ENCODE results near the gene GGACT.
A peak's percentile ranks its signal among the peaks of the same experiment; 100 is the strongest.
"Not testable (repeated sequence)": the region's sequence is repeated elsewhere in the genome, so short reads cannot be mapped to it uniquely, and the experiment has no call there.

Gene GGACT

DNA sequence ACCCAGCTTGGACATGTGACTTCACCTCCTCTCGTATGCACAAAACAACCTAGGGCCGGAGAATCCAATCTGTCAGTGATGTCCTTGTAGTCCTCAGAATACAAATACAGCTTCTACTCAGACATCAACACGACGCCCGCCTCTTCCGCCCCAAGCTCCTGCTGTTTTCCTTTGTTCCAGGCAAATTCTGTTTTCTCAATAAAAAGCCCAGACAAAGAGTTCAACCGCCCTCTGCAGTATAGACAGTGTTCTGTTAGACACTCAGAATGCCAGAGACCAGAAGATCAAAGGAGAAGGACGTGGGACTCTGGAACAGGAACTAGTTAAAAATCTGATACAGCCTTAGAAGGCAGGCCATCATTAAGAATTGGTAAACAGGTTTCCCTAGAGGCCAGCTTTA, 42.0 kb upstream of the GGACT start:
- TF ChIP-seq CTCF (IDR thresholded peaks at IDR 0.05; ENCODE audit: insufficient read depth, missing control alignments) = no peak
- FAIRE-seq = no peak
- DNase-seq (ENCODE audit: insufficient read length, low spot score) = no peak

DNA sequence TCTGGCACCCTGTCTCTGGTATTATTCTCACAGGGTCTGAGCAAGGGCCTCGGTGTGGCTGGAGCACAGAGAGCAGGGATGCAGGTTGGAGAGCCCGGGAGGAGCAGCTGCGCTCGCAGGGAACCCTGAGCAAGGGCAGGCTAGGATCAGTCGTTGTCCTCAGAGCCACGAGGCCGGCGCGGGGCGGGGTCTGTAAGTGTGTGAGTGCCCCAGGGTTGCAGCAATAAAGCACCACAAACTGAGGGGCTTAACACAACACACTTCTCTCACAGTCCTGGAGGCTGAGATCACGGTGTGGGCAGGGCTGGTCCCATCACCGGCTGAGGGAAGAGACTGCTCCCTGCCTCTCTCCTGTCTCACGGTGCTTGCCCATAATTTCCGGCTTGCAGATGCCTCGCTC, 38.5 kb upstream of the GGACT start:
- no peak for TF ChIP-seq CTCF (IDR thresholded peaks at IDR 0.05; ENCODE audit: insufficient read depth, missing control alignments)
- DNase-seq (ENCODE audit: insufficient read length, low spot score) (no peak), FAIRE-seq (no peak)

GRCh38 chr13:100625447-100625846, 36.9 kb upstream of the GGACT start:
- TF ChIP-seq CTCF (IDR thresholded peaks at IDR 0.05; ENCODE audit: insufficient read depth, missing control alignments) = no peak
- FAIRE-seq (no peak), DNase-seq (ENCODE audit: insufficient read length, low spot score) (no peak)

- DNase-seq (ENCODE audit: insufficient read length, low spot score) = peak; percentile 51
- TF ChIP-seq CTCF (IDR thresholded peaks at IDR 0.05; ENCODE audit: insufficient read depth, missing control alignments) = no peak
- peak; percentile 96 for FAIRE-seq
These were observed 32.2 kb upstream of the GGACT start for GRCh38 chr13:100620792-100621191.

DNA sequence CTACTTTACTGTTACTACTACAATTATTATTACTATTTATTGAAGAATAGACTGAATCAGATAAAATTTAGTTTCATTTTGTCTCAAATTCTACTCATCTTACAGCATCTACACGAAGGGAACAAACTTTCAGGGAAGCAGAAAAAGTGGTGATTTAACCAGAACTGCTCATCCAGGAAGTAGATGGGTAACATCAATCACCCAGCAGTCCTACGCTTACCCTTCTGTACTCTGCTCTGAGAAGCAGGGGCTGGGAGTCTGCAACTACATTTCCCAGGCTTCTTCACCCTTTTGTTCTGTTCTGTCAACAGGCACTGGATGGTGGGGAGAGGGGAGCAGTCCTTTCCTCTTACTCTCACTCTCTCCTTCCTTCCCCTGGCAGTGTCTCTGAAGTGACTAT, 31.4 kb upstream of the GGACT start:
- FAIRE-seq (no peak), DNase-seq (ENCODE audit: insufficient read length, low spot score) (no peak)
- no peak for TF ChIP-seq CTCF (IDR thresholded peaks at IDR 0.05; ENCODE audit: insufficient read depth, missing control alignments)

DNA sequence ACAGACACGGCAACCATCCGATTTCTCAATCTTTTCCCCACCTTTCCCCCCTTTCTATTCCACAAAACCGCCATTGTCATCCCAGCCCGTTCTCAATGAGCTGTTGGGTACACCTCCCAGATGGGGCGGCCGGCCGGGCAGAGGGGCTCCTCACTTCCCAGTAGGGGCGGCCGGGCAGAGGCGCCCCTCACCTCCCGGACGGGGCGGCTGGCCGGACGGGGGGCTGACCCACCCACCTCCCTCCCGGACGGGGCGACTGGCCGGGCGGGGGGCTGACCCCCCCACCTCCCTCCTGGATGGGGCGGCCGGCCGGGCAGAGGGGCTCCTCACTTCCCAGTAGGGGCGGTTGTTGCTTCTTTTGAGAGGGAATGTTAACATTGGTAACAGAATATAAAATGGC, 30.3 kb upstream of the GGACT start:
- FAIRE-seq; DNase-seq (ENCODE audit: insufficient read length, low spot score): not testable (repeated sequence)

GRCh38 chr13:100613031-100613430, 24.4 kb upstream of the GGACT start:
- DNase-seq (ENCODE audit: insufficient read length, low spot score) (no peak), FAIRE-seq (no peak)
- TF ChIP-seq CTCF (IDR thresholded peaks at IDR 0.05; ENCODE audit: insufficient read depth, missing control alignments) = no peak

All from D721Med (cell line).